NCI-H146 treated with DMSO at 0.1 percent for 48 hours (cell line): ENCODE data around the gene GYG1.
A peak's percentile ranks its signal among the peaks of the same experiment; 100 is the strongest.

Experiments
- DNase-seq: peaks from one replicate; lab custom pipeline; 2025; ENCODE audit not compliant: unreplicated experiment; lab: John Stamatoyannopoulos, UW

GYG1 gene

GRCh38 chr3:149016242-149016641 is 24.9 kb downstream of the GYG1 start:
- no peak for DNase-seq

GRCh38 chr3:149016669-149017541 is 25.6 kb downstream of the GYG1 start:
- no peak for DNase-seq

- no peak for DNase-seq
Measured at GRCh38 chr3:149018247-149018646, 26.9 kb downstream of the GYG1 start.

GRCh38 chr3:149019580-149019979 is 28.2 kb downstream of the GYG1 start:
- no peak for DNase-seq

- DNase-seq, result no peak
Measured at GRCh38 chr3:149020196-149020838, 29.0 kb downstream of the GYG1 start.

GRCh38 chr3:149020839-149021252 is 29.5 kb downstream of the GYG1 start:
- peak; percentile 19 for DNase-seq

GRCh38 chr3:149021830-149022229 is 30.5 kb downstream of the GYG1 start:
- DNase-seq, result no peak

GRCh38 chr3:149023951-149024350 is 32.6 kb downstream of the GYG1 start:
- no peak for DNase-seq

- DNase-seq, result no peak
Measured at GRCh38 chr3:149026718-149027117, 35.4 kb downstream of the GYG1 start.

GRCh38 chr3:149031096-149031495 is 39.8 kb downstream of the GYG1 start:
- DNase-seq, result no peak

GRCh38 chr3:149037684-149038083 is 46.3 kb downstream of the GYG1 start:
- no peak for DNase-seq

- no peak for DNase-seq
Measured at GRCh38 chr3:149038322-149038721, 47.0 kb downstream of the GYG1 start.

GRCh38 chr3:149042789-149043386 is 51.5 kb downstream of the GYG1 start:
- peak; percentile 66 for DNase-seq

- DNase-seq, result no peak
Measured at GRCh38 chr3:149044339-149045083, 53.2 kb downstream of the GYG1 start.

- no peak for DNase-seq
Measured at GRCh38 chr3:149055575-149055974, 64.2 kb downstream of the GYG1 start.

GRCh38 chr3:149058198-149058597 is 66.9 kb downstream of the GYG1 start:
- DNase-seq, result no peak

GRCh38 chr3:149058602-149059001 is 67.3 kb downstream of the GYG1 start:
- no peak for DNase-seq

- DNase-seq, result no peak
Measured at GRCh38 chr3:149061776-149062175, 70.4 kb downstream of the GYG1 start.

GRCh38 chr3:149067883-149068282 is 76.5 kb downstream of the GYG1 start:
- DNase-seq, result no peak
